ENCODE measurements around the gene NHERF1.

Gene NHERF1

GRCh38 chr17:74776044-74776962 is 27.9 kb downstream of the NHERF1 start, which contains the start of gene NAT9:
NAT9 (minus strand) TSS chr17:74776345; CDS start chr17:74775698, 647 bp downstream.
- in situ Hi-C loops (cut with HindIII; ENCODE audit: low pct_ligation_motif_present, low pct_unique_long_range_greater_than_20kb, low sequenced_read_pairs), result no loop called here

GRCh38 chr17:74776990-74777389 is 28.6 kb downstream of the NHERF1 start:
- DNase-seq, result no peak
- in situ Hi-C loops (cut with HindIII; ENCODE audit: low pct_ligation_motif_present, low pct_unique_long_range_greater_than_20kb, low sequenced_read_pairs), result no loop called here

More at GRCh38 chr17:74776044-74776962, 27.9 kb downstream of the NHERF1 start, which contains the start of gene NAT9:
- DNase-seq, result peak; percentile 98

GRCh38 chr17:74777901-74778515 is 29.6 kb downstream of the NHERF1 start:
- DNase-seq, result no peak
- in situ Hi-C loops (cut with HindIII; ENCODE audit: low pct_ligation_motif_present, low pct_unique_long_range_greater_than_20kb, low sequenced_read_pairs), result no loop called here

GRCh38 chr17:74778960-74779359 is 30.5 kb downstream of the NHERF1 start:
- DNase-seq, result no peak
- in situ Hi-C loops (cut with HindIII; ENCODE audit: low pct_ligation_motif_present, low pct_unique_long_range_greater_than_20kb, low sequenced_read_pairs), result no loop called here

GRCh38 chr17:74779501-74779900 is 31.1 kb downstream of the NHERF1 start:
- no peak for DNase-seq
- in situ Hi-C loops (cut with HindIII; ENCODE audit: low pct_ligation_motif_present, low pct_unique_long_range_greater_than_20kb, low sequenced_read_pairs), result no loop called here

- no peak for DNase-seq
- in situ Hi-C loops (cut with HindIII; ENCODE audit: low pct_ligation_motif_present, low pct_unique_long_range_greater_than_20kb, low sequenced_read_pairs), result no loop called here
These were observed 31.5 kb downstream of the NHERF1 start for GRCh38 chr17:74779948-74780400.

GRCh38 chr17:74780443-74781238 is 32.2 kb downstream of the NHERF1 start:
- peak; percentile 74 for DNase-seq
- in situ Hi-C loops (cut with HindIII; ENCODE audit: low pct_ligation_motif_present, low pct_unique_long_range_greater_than_20kb, low sequenced_read_pairs), result no loop called here

GRCh38 chr17:74782571-74782970 is 34.1 kb downstream of the NHERF1 start:
- in situ Hi-C loops (cut with HindIII; ENCODE audit: low pct_ligation_motif_present, low pct_unique_long_range_greater_than_20kb, low sequenced_read_pairs), result no loop called here
- DNase-seq, result no peak

GRCh38 chr17:74784125-74784810 is 35.8 kb downstream of the NHERF1 start:
- no peak for DNase-seq
- in situ Hi-C loops (cut with HindIII; ENCODE audit: low pct_ligation_motif_present, low pct_unique_long_range_greater_than_20kb, low sequenced_read_pairs), result no loop called here

- in situ Hi-C loops (cut with HindIII; ENCODE audit: low pct_ligation_motif_present, low pct_unique_long_range_greater_than_20kb, low sequenced_read_pairs), result no loop called here
- DNase-seq, result no peak
These were observed 36.9 kb downstream of the NHERF1 start for GRCh38 chr17:74785096-74785980.

- DNase-seq, result no peak
- in situ Hi-C loops (cut with HindIII; ENCODE audit: low pct_ligation_motif_present, low pct_unique_long_range_greater_than_20kb, low sequenced_read_pairs), result no loop called here
These were observed 37.5 kb downstream of the NHERF1 start for GRCh38 chr17:74785981-74786360.

- DNase-seq, result no peak
- in situ Hi-C loops (cut with HindIII; ENCODE audit: low pct_ligation_motif_present, low pct_unique_long_range_greater_than_20kb, low sequenced_read_pairs), result no loop called here
These were observed 38.1 kb downstream of the NHERF1 start for GRCh38 chr17:74786431-74787055.

GRCh38 chr17:74790161-74791058 is 42.0 kb downstream of the NHERF1 start:
- DNase-seq, result no peak
- in situ Hi-C loops (cut with HindIII; ENCODE audit: low pct_ligation_motif_present, low pct_unique_long_range_greater_than_20kb, low sequenced_read_pairs), result no loop called here

GRCh38 chr17:74792586-74793105 is 44.2 kb downstream of the NHERF1 start:
- in situ Hi-C loops (cut with HindIII; ENCODE audit: low pct_ligation_motif_present, low pct_unique_long_range_greater_than_20kb, low sequenced_read_pairs), result no loop called here
- no peak for DNase-seq

- no peak for DNase-seq
- in situ Hi-C loops (cut with HindIII; ENCODE audit: low pct_ligation_motif_present, low pct_unique_long_range_greater_than_20kb, low sequenced_read_pairs), result no loop called here
These were observed 47.0 kb downstream of the NHERF1 start for GRCh38 chr17:74795327-74796020.

Measured in ACHN (cell line).